ENCODE measurements around the gene FAM181A. TPM values are rescaled to one million over a fixed set of nuclear protein-coding genes. Genes with fewer than 3 reads are reported as not detected.

The FAM181A gene
- total and polyA plus RNA-seq, 4 experiments from 2014 or later: not detected

- Mint-ChIP-seq H3K4me1 (peaks cover 0 to 5% (median 1%) of the 10 kb centered on the region in 4 donors), H3K9me3 (peaks cover 0 to 12% (median 4%) of the 10 kb centered on the region in 8 donors), H3K27ac (no peak overlapping the region), H3K36me3 (no peaks in the 10 kb centered on the region), H3K4me3 (no peak overlapping the region), H3K27me3 (peaks cover 14 to 21% of the 10 kb centered on the region in 2 donors)
- Histone ChIP-seq H3K4me1 (ENCODE audit: insufficient read depth, low read length) (no peaks in the 10 kb centered on the region), H3K9me3 (ENCODE audit: control insufficient read depth in 1 of 2, low read length in 2 of 2) (no peaks in the 10 kb centered on the region), H3K27ac (ENCODE audit: low read depth, low read length) (no peak overlapping the region), H3K36me3 (ENCODE audit: insufficient read depth, low read length) (no peaks in the 10 kb centered on the region), H3K27me3 (ENCODE audit: insufficient read depth, low read length) (no peaks in the 10 kb centered on the region), H3K4me3 (ENCODE audit: low read length in 2 of 2) (no peak overlapping the region)
- intact Hi-C loops (cut with micrococcal nuclease): no loop called here
- CTCF ChIA-PET (ENCODE audit: partially characterized antibody): interaction anchor here (0.9 to 1.2 kb wide), 3 partner anchors 8 to 23 kb away, joined by 3 to 4 read pairs (median 3); no protein-coding TSS in a partner anchor
- no peak for DNase-seq
- POLR2A ChIA-PET (ENCODE audit: partially characterized antibody): no interaction called here
Measured at GRCh38 chr14:93888995-93889394, 38.1 kb upstream of the FAM181A start.

GRCh38 chr14:93889739-93890483, 37.2 kb upstream of the FAM181A start:
- Histone ChIP-seq H3K4me3 (ENCODE audit: low read length in 2 of 2) (no peak overlapping the region), H3K4me1 (ENCODE audit: insufficient read depth, low read length) (no peaks in the 10 kb centered on the region), H3K36me3 (ENCODE audit: insufficient read depth, low read length) (no peaks in the 10 kb centered on the region), H3K27me3 (ENCODE audit: insufficient read depth, low read length) (no peaks in the 10 kb centered on the region), H3K27ac (ENCODE audit: low read depth, low read length) (no peak overlapping the region), H3K9me3 (ENCODE audit: control insufficient read depth in 1 of 2, low read length in 2 of 2) (no peaks in the 10 kb centered on the region)
- Mint-ChIP-seq H3K4me3 (no peak overlapping the region), H3K27me3 (peaks cover 14 to 18% of the 10 kb centered on the region in 2 donors), H3K4me1 (peaks cover 0 to 2% (median under 1%) of the 10 kb centered on the region in 4 donors), H3K36me3 (no peaks in the 10 kb centered on the region), H3K27ac (no peak overlapping the region), H3K9me3 (peaks cover 0 to 9% (median 4%) of the 10 kb centered on the region in 8 donors)
- no peak for DNase-seq
- intact Hi-C loops (cut with micrococcal nuclease): loop anchor here (5.0 to 10.0 kb wide), 2 partner anchors 655 to 778 kb away; no protein-coding TSS in a partner anchor
- POLR2A ChIA-PET (ENCODE audit: partially characterized antibody): no interaction called here
- CTCF ChIA-PET (ENCODE audit: partially characterized antibody): interaction anchor here (1.1 to 1.2 kb wide), 2 partner anchors 7 to 9 kb away, joined by 3 to 4 read pairs; no protein-coding TSS in a partner anchor

GRCh38 chr14:93891756-93892504, 35.2 kb upstream of the FAM181A start:
- Histone ChIP-seq H3K27me3 (ENCODE audit: insufficient read depth, low read length) (no peaks in the 10 kb centered on the region), H3K4me3 (ENCODE audit: low read length in 2 of 2) (no peak overlapping the region), H3K27ac (ENCODE audit: low read depth, low read length) (no peak overlapping the region), H3K4me1 (ENCODE audit: insufficient read depth, low read length) (no peaks in the 10 kb centered on the region), H3K36me3 (ENCODE audit: insufficient read depth, low read length) (no peaks in the 10 kb centered on the region), H3K9me3 (ENCODE audit: control insufficient read depth in 1 of 2, low read length in 2 of 2) (no peaks in the 10 kb centered on the region)
- Mint-ChIP-seq H3K4me1 (no peaks in the 10 kb centered on the region), H3K9me3 (peaks cover 0 to 7% (median 2%) of the 10 kb centered on the region in 8 donors), H3K36me3 (no peaks in the 10 kb centered on the region), H3K4me3 (no peak overlapping the region), H3K27me3 (peaks cover 14 to 18% of the 10 kb centered on the region in 2 donors), H3K27ac (no peak overlapping the region)
- intact Hi-C loops (cut with micrococcal nuclease): loop anchor here (5.0 to 10.0 kb wide), 2 partner anchors 657 to 780 kb away; no protein-coding TSS in a partner anchor
- no peak for DNase-seq
- POLR2A ChIA-PET (ENCODE audit: partially characterized antibody): no interaction called here
- CTCF ChIA-PET (ENCODE audit: partially characterized antibody): interaction anchor here (1.6 to 2.4 kb wide), 3 partner anchors 11 to 19 kb away, joined by 4 to 7 read pairs (median 5); no protein-coding TSS in a partner anchor

- Histone ChIP-seq H3K9me3 (ENCODE audit: control insufficient read depth in 1 of 2, low read length in 2 of 2) (no peaks in the 10 kb centered on the region), H3K27ac (ENCODE audit: low read depth, low read length) (no peak overlapping the region), H3K27me3 (ENCODE audit: insufficient read depth, low read length) (no peaks in the 10 kb centered on the region), H3K4me1 (ENCODE audit: insufficient read depth, low read length) (no peaks in the 10 kb centered on the region), H3K36me3 (ENCODE audit: insufficient read depth, low read length) (no peaks in the 10 kb centered on the region), H3K4me3 (ENCODE audit: low read length in 2 of 2) (no peak overlapping the region)
- no peak for DNase-seq
- Mint-ChIP-seq H3K27ac (no peak overlapping the region), H3K9me3 (peaks cover 0 to 5% (median 0%) of the 10 kb centered on the region in 8 donors), H3K4me3 (no peak overlapping the region), H3K36me3 (no peaks in the 10 kb centered on the region), H3K27me3 (peaks cover 14 to 17% of the 10 kb centered on the region in 2 donors), H3K4me1 (no peaks in the 10 kb centered on the region)
- ChIA-PET CTCF (ENCODE audit: partially characterized antibody) (interaction anchor here (1.6 to 2.4 kb wide), 3 partner anchors 10 to 20 kb away, joined by 4 to 7 read pairs (median 5); no protein-coding TSS in a partner anchor), POLR2A (ENCODE audit: partially characterized antibody) (no interaction called here)
- intact Hi-C loops (cut with micrococcal nuclease): loop anchor here (5.0 to 10.0 kb wide), 2 partner anchors 658 to 780 kb away; no protein-coding TSS in a partner anchor
Measured at GRCh38 chr14:93892505-93892839, 34.7 kb upstream of the FAM181A start.

- Mint-ChIP-seq H3K27ac (no peak overlapping the region), H3K36me3 (no peaks in the 10 kb centered on the region)
Measured at GRCh38 chr14:93892923-93893558, 34.1 kb upstream of the FAM181A start.

GRCh38 chr14:93893661-93894261, 33.4 kb upstream of the FAM181A start:
- H3K4me1 ChIP-seq (ENCODE audit: insufficient read depth, low read length): no peaks in the 10 kb centered on the region
- no peaks in the 10 kb centered on the region for H3K36me3 ChIP-seq (ENCODE audit: insufficient read depth, low read length)
- H3K4me1 Mint-ChIP-seq: no peaks in the 10 kb centered on the region
- no peak overlapping the region for H3K27ac Mint-ChIP-seq
- H3K27me3 ChIP-seq (ENCODE audit: insufficient read depth, low read length): no peaks in the 10 kb centered on the region
- no peak overlapping the region for H3K4me3 Mint-ChIP-seq
- intact Hi-C loops (cut with micrococcal nuclease): loop anchor here (5.0 to 10.0 kb wide), 2 partner anchors 659 to 781 kb away; no protein-coding TSS in a partner anchor
- no peak for DNase-seq
- no peaks in the 10 kb centered on the region for H3K9me3 ChIP-seq (ENCODE audit: control insufficient read depth in 1 of 2, low read length in 2 of 2)
- no peaks in the 10 kb centered on the region for H3K36me3 Mint-ChIP-seq
- ChIA-PET POLR2A (ENCODE audit: partially characterized antibody) (no interaction called here), CTCF (ENCODE audit: partially characterized antibody) (interaction anchor here (1.1 to 2.4 kb wide), 7 partner anchors 9 to 108 kb away, joined by 4 to 7 read pairs (median 4); no protein-coding TSS in a partner anchor)
- no peak overlapping the region for H3K27ac ChIP-seq (ENCODE audit: low read depth, low read length)
- peaks cover 0 to 3% (median 0%) of the 10 kb centered on the region in 8 donors for H3K9me3 Mint-ChIP-seq
- peaks cover 11 to 12% of the 10 kb centered on the region in 2 donors for H3K27me3 Mint-ChIP-seq
- H3K4me3 ChIP-seq (ENCODE audit: low read length in 2 of 2): no peak overlapping the region

More at GRCh38 chr14:93892923-93893558, 34.1 kb upstream of the FAM181A start:
- H3K9me3 Mint-ChIP-seq: peaks cover 0 to 5% (median 0%) of the 10 kb centered on the region in 8 donors
- no peaks in the 10 kb centered on the region for H3K9me3 ChIP-seq (ENCODE audit: control insufficient read depth in 1 of 2, low read length in 2 of 2)
- H3K4me3 ChIP-seq (ENCODE audit: low read length in 2 of 2): no peak overlapping the region
- no peak overlapping the region for H3K27ac ChIP-seq (ENCODE audit: low read depth, low read length)
- peaks cover 14 to 18% of the 10 kb centered on the region in 2 donors for H3K27me3 Mint-ChIP-seq
- H3K36me3 ChIP-seq (ENCODE audit: insufficient read depth, low read length): no peaks in the 10 kb centered on the region
- intact Hi-C loops (cut with micrococcal nuclease): loop anchor here (5.0 to 10.0 kb wide), 2 partner anchors 658 to 781 kb away; no protein-coding TSS in a partner anchor
- no peaks in the 10 kb centered on the region for H3K27me3 ChIP-seq (ENCODE audit: insufficient read depth, low read length)
- ChIA-PET POLR2A (ENCODE audit: partially characterized antibody) (no interaction called here), CTCF (ENCODE audit: partially characterized antibody) (interaction anchor here (1.1 to 2.4 kb wide), 7 partner anchors 8 to 108 kb away, joined by 4 to 7 read pairs (median 4); no protein-coding TSS in a partner anchor)
- peak in 4 of 5 donors; percentile 44 to 58 (median 48) for DNase-seq
- no peak overlapping the region for H3K4me3 Mint-ChIP-seq
- no peaks in the 10 kb centered on the region for H3K4me1 Mint-ChIP-seq
- H3K4me1 ChIP-seq (ENCODE audit: insufficient read depth, low read length): no peaks in the 10 kb centered on the region
